Brain pericyte (primary cell): Measurements from ENCODE around the gene BPIFB3.

Source experiments
- DNase-seq: peaks from one replicate; pipeline ENCODE4 v3.0.0-alpha.2; 2012; ENCODE audit warnings: low read depth, low spot score

BPIFB3 gene

DNA sequence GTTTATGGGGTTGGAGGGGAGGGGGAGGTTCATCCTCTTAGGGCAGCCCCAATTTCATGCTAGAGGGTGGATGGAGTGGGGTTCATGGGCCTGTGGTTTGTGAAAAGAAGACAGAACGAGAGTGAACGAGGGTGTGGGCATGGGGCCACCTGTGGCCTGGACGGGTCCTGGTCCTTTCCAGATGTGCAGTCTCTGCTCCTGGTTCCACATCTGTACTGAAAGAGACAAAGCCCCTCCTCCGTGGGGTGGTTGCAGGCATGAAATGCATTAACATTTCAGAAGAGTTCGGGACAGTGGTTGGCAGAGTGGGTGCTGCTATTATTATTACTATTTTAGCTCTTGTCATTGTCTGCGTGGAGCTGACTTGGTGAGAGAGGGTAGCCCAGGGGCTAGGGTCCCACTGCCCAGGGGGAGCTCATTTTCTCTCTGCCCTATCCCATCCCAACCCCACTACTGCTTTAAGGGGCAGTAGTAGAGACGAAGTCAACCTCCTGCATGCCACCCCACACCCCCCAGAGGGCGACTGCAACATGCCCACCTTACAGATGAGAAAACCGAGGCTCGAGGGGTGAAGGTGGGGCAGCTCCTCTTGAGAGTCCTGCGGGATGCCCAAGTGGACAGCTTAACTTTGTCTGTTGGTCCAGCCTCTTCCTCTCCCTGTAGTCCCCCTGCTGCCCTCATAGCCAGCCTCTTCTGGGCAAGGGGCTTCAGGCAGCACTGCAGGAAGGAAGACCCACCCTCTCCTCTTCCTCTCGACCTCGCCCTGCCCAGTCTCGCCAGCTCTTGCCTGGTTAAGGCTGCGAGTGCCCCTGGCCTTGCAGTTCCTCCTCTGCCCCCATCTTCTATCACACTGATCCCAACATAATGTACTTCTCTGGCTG, 37.8 kb upstream of the BPIFB3 start:
- no peak for DNase-seq

- DNase-seq, result no peak
These were observed 37.1 kb upstream of the BPIFB3 start for GRCh38 chr20:33016581-33017109.

GRCh38 chr20:33017542-33017941, 36.2 kb upstream of the BPIFB3 start:
- DNase-seq, result no peak

- DNase-seq, result no peak
These were observed 35.4 kb upstream of the BPIFB3 start for GRCh38 chr20:33018169-33018931.

DNA sequence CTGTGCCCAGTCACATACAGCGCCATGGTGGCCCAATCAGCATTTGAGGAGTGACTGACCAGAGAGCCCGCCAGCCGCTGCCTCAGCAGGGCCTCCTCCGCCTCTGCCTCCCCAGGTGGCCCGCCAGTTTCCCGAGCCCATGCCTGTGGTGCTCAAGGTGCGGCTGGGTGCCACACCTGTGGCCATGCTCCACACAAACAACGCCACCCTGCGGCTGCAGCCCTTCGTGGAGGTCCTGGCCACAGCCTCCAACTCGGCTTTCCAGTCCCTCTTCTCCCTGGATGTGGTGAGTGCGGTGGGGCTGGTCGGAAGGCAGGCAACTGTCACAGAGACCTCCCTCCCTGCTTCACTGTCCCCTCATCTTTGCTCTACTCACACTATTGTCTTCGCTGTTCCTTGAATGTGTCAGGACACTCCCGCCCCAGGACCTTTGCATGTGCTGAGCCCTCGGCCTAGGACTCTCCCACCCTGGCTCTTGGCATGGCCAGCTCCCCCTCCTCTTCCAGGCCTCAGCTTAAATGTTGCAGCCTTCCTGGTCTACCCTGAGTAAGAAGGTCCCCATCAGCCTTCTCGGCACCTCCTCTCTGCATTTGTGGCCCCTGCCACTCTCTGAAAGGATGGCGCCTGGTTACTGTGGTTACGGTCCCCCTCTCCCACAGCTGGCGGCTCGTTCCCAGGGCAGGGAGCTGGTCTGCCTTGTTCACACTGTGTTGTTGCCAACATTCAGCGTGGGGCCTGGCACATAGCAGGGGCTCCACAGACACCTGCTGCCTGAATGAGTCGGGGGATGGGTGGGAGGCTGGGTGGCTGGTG, 34.0 kb upstream of the BPIFB3 start:
- no peak for DNase-seq

DNA sequence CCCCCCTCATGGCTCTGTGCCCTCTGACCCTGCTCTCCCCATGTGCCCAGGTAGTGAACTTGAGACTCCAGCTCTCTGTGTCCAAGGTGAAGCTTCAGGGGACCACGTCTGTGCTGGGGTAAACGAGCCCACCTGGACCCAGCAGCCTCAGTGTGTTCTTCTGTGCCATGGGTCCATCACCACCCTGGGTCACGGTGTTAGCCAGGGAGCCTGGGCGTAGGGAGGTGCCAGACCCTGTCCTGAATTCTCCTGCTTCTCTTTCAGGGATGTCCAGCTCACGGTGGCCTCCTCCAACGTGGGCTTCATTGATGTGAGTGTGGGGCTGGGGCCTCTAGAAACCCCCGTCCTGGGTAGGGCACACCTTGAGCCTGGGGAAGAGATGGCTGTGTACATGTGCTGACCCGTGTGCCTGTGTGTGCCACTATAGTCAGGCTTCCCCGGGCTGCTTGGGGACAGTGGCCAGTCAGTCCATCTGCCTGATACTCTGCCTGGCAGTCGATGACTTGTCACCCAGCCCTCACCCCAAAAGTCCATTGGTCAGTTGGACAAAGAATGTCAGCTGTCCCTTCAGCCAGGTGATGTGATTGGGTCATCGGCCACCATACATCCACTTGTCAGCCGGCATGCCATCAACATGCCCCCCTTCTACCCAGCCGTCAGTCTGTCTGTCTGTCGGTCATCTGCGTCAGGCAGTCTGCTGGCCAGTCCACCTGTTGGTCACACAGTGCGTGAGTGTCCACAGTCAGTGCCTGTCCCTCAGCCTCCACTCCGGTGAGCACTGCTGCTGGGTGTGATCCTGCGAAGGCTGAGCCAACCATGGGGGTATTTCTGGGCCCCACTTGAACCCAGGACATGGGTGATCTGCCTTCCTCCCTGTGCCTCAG, 33.2 kb upstream of the BPIFB3 start:
- DNase-seq, result no peak

GRCh38 chr20:33021879-33022278, 31.8 kb upstream of the BPIFB3 start:
- no peak for DNase-seq

DNA sequence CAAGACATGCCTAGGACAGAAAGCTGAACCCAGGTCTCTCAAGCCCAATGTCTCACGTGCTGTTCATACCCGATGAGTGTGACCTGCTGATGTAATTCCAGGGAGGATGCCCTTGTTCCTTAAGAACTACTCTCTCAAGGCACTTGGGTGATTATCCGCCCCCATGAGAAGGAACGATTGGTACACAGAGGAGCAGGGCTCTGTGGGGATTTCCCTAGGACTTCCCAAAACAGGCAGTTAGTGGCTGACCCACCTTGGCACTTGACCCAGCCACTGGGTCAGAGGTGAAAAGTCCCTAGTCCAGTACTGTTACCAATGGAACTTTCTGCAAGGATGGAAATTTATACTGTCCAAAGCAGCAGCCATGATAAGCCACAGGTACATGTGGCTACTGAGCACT, 31.4 kb upstream of the BPIFB3 start:
- no peak for DNase-seq

GRCh38 chr20:33022694-33023438, 30.8 kb upstream of the BPIFB3 start:
- DNase-seq, result no peak

GRCh38 chr20:33023439-33024242, 30.1 kb upstream of the BPIFB3 start:
- no peak for DNase-seq

DNA sequence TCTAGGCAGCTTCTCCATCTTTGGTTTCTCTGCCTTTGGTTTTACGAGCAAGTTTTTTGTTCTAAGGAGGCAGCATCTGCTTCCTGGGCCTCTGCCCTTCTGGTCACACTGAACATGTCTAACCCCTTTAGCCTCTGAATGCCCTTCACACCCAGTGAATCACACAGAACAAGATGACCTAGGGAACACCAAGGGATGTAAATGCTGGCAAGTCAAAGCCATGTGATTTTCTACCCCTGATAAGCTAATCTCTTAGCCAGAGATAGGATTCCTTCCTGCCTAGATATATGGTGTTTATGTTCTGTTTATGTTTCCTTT, 29.5 kb upstream of the BPIFB3 start:
- no peak for DNase-seq

DNA sequence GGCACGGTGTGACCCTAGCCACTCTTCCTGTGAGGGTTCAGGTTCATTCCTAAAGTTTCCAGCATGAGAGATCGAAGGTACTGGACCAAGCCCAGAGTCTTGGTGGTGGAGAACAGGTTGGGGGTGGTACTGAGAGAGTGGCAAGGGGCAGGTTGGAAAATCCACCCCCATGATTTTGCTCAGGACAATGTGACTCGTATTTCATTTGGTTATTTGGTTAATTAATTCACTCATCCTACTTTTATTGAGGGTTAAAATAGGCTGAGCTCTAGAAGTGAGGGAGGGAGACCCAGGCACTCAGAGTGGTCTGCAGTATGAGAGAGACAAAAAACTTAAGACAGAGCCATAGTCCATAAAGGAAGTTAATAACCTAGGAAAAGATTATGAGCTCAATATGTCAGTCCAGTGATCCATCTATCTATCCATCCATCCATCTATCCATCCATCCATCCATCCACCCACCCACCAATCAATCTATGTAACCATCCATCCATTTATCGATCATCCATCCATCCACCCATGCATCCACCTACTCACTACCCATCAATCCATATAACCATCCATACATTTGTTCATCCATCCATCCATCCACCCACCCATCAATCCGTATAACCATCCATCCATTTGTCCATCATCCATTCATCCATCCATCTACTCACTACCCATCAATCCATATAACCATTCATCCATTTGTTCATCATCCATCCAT, 28.9 kb upstream of the BPIFB3 start:
- DNase-seq, result no peak

DNA sequence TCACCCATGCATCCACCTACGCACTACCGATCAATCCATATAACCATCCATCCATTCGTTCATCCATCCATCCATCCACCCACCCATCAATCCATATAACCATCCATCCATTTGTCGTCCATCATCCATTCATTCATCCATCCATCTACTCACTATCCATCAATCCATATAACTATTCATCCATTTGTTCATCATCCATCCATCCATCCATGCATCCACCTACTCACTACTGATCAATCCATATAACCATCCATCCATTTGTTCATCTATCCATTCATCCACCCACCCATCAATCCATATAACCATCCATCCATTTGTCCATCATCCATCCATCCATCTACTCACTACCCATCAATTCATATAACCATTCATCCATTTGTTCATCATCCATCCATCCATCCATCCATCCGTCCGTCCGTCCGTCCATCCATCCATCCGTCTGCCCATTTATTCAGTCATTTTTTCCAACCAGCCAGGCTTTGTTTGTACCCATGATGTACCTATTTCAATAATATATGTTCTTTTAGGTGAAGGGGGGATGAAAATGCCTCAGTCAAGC, 28.3 kb upstream of the BPIFB3 start:
- no peak for DNase-seq

GRCh38 chr20:33026072-33026778, 27.5 kb upstream of the BPIFB3 start:
- DNase-seq, result no peak

DNA sequence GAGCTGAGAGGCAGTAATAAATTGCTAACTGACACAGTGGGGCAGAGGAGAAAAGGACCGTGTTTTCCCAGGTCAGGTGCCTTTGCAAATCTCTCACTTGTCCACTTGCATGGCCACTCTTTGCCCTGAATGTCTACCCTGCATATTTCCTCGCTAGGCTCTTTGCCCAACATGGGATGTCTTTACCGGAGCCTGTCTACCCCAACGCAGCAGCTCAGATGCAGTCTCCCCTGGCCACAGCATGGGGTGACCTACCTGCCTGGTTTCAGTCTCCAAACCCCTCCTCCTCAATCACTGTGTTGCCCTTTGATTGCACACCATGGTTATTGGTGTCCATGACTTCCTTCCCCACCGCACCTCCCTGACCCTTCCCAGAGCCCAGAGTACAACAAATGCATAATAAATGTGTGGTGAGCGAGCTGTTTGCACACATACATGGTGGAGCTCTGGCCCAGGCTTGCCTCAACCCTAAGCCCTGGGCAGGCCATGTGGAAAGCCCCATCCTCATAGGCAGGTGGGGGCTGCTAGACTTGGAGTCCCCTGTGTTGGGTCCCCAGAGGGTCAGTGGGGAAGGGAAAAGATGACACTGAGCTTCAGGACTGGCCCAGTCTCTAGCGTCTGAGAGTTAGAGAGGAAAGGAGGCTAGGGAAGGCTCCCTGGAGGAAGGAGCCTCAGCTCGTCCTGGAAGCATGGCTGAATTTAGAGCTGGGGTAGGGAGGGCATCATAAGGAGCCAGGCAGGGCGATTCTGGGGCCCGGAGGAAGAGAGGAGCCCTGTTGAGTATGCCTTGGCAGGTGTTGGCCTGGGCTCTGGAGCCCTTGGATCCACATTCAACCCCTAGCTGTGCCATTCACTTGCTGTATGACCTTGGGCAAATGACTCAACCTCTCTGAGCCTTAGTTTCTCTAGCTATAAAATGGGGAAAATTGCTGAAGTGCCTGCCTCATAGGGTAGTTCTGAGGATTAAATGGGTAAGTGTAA, 26.6 kb upstream of the BPIFB3 start:
- no peak for DNase-seq
